GM19395 (cell line): ENCODE results near the gene SLC16A8.
"Not testable (repeated sequence)": the region's sequence is repeated elsewhere in the genome, so short reads cannot be mapped to it uniquely, and the experiment has no call there.

Experiments used
- ATAC-seq: cut with Tn5 transposase; IDR thresholded peaks from one replicate; pipeline ENCODE4 v1.9.1; 2021; ENCODE audit warnings: mild to moderate bottlenecking, moderate library complexity; ENCODE audit not compliant: unreplicated experiment

SLC16A8 gene

DNA sequence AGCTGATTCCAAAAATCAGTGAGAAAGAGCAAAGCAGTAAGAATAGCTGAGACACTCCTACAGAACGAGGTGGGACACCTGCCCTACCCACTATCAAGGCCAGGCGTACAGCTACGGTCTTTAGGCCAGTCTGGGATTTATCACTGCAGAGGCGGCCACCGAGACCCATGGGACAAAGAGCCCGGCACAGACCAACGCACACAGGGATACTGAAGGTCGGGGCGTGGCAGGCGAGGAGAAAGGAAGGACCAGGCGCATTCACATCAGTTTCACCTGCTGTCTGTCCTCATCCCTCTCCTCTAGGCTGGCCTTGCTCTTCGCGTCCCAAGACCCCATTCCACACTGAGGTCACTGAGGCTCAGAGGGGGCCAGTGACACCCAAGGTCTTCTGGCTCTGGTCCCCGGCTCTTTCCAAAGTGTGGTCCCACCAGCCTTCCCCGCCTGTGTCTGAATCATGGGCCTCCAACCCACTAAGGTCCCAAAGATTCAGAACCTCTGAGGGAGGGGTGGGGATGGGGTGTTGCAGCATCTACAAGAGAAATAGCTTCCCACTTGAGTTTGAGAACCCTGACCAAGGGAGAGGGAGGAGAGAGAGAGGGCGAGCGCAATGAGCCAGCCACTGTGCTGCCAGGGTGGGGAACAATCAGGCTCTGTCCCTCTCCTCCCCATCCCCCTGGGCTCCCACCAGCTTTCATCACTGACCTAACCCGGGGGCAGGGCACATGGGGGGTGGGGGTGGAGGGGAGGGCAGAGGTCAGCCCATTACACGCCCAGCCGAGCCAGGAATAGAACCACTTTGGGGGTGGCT lies 34.0 kb downstream of the SLC16A8 start:
- ATAC-seq = no peak

- ATAC-seq = no peak
These were observed 37.8 kb downstream of the SLC16A8 start for GRCh38 chr22:38046070-38046748.

- no peak for ATAC-seq
These were observed 40.6 kb downstream of the SLC16A8 start for GRCh38 chr22:38043151-38044039.

DNA sequence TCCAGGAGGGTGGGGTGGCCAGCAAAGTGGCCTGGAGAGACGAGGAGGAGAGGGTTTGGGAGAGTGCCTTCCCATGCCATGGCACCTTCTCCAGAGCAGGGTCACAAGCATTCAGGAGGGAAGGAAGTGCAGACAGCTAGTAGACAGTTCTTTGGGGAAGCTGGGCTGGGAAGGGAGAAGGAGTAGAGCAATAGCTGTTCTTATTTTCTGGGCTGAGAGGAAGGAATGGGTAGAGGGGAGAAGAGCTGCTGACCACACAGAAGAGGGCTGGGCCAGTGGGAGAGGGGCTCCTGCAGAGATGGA lies 41.5 kb downstream of the SLC16A8 start:
- ATAC-seq = no peak

- no peak for ATAC-seq
These were observed 42.1 kb downstream of the SLC16A8 start for GRCh38 chr22:38041760-38042487.

DNA sequence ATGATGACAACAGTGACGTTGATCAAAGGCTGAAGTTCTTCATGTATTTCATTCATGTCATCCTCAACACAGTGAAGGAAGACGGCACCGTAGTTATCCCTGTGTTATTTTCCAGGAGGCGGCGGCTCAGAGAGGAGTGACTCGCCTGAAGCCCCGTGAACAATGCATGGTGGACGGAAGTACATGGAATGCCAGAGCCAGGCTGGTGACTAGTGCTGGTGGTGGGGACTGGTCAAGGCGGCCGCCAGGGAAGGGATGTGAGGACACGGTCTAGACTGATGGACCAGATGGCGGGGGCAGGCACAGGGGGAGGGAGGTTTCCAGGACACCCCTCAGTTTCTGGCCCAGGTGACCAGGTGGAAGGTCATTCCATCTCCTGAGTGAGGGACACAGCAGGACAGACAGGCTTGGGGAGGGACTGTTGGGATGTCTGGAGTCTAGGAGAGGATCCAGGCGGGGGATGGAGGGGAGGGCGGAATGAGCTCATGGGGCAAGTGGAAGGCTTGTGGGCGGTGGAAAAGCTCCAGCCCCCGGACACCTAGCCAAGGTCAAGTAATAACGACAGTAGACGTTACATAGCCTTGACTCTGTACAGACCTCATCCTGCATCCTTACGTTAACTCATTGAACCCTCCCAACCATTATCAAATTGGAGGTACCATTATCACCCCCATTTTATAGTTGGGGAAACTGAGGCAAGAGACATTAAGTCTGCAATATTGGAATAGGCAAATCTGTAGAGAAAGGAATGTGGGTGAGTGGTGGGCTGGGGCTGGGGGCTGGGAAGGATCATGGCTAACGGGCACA lies 42.8 kb downstream of the SLC16A8 start:
- no peak for ATAC-seq

DNA sequence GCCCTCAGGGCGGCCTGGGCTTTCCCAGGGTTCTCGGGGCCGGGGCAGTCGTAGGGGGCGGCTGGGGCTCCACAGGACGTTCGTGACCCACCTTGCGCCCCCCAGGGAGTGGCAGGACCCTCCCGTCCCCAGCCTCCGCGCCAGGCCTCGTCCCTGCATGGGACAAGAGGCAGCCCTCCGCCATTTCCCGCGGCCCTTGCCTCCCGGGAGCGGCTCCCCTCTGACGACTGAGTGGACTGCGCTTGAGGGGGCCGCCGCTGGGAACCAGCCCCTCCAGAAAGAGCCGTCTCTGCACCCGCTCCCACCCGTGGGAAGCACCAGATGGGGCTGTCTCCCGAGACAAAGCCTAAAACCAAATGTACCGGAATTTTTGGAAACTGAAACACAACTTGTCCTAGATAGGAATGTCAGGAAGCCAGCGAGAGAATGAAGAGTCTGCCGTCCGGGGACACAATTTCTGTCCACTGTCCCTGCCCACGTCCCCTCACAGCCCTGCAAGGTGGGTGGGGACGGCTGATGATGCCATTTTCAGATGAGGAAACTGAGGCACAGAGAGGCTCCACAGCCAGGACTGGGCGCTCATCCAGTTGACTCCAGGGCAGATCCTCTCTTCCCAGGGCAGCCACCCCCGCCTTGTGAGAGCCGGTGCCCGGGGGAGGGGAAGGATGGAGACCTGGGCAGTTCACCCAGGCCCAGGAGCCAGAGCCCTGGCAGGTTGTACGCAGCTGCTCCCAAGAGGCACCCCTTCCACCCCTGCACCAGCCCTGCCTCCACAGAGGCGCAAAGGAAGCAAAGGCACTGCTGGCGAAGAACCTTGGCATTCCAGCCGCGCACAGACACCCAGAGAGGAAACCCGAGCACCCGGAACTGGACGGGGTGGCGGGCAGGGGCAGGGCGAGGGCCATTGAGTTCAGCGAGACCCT lies 44.8 kb downstream of the SLC16A8 start:
- ATAC-seq = no peak

DNA sequence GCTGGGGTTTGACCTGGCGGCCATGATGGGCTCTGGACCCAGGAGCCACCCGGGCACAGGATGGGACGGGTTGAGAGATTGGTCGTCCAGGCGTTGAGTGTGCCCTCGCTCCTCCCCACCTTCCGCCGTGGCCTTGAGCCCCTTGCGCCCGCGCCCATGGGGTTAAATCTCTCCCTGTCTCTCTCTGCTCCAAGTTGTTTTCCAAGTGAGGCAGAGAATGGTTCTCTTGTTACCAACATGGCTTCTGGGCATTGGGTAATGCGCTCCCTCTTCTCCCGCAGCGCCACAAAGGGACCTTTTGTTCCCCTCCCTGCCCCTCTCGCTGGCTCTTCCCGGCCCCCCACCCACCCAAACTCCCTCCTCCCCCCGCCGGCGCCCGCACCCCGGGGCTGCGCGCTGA lies 45.6 kb downstream of the SLC16A8 start:
- ATAC-seq = no peak

GRCh38 chr22:38037367-38038150 lies 46.4 kb downstream of the SLC16A8 start:
- ATAC-seq = not testable (repeated sequence)

DNA sequence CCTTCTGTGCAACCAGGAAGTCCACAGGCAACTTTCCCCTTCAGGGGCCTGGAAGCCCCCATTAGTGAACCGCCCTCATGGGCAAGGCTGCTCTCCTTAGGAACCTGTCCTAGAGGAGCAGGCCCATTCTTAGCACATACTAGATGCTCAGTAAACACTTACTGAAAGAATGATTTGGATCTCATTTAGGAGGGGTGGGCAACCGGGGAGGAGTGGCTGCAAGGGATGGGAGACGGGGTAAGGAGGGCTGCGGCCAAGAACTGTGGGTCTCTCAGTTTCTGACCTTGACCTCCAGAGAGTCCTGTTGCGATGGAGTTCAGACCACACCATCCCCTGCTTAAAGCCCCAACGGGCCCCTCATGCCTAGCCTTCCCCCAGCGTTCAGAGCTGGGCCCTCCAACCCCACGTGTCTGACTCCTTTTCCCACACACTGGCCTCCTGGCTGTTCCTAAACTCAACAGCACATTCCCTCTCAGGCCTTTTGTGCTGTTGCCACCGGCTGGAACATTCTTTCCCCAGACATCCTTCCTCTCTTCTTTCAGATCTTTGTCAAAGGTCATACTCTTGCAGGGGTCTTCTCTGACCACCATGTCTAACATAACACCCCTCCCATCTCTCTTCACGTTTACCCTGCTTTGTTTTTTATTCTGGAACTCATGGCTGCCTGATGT lies 47.5 kb downstream of the SLC16A8 start:
- ATAC-seq = no peak

DNA sequence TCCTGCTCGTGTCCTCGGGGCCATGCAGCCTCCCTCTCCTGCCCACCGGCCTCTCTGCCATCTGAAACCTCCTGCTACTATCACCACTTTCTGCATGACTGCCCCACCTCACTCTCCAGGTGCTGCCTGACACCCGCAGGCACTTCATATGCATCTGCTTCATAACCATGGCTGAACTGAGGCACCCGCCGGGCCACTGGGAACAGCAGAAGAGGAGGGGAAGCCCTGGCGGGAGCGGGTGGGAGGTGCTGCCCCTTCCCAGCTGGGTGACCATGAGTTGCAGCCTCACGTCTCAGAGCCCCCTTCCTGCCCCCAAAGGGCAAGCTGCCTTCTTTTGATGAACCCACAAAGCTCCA lies 48.5 kb downstream of the SLC16A8 start:
- ATAC-seq = no peak

DNA sequence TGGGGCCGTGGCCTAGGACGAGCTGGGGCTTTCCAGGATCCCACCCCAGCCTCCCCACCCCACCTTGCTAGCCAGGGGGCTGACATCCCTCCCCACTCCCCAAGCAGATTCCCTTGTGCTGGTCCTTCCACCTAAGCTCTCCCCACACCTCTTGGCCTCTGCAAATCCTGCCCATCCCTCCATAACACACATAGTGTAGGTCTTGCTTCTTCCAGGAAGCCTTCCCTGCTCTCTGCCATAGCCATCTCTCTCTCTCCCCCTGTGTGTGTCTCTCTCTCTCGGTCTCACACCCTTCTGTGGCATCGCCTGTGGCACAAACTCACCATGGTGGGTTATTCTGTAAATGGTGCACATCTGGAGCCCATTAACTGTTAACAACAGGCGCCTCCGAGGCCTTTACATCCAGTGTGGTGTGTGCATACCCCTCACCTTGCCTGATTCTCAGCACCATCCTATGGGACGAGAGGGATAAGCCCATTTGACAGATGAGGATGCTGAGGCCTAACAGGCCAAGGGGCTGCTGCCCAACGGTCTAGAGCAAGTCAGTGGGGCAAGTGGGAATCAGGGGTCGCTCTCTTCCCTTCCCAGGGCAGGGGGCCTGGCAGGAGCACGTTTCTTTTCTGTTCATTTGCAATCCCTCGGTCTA lies 49.0 kb downstream of the SLC16A8 start:
- ATAC-seq = no peak

GRCh38 chr22:38034278-38034882 lies 49.6 kb downstream of the SLC16A8 start:
- no peak for ATAC-seq

DNA sequence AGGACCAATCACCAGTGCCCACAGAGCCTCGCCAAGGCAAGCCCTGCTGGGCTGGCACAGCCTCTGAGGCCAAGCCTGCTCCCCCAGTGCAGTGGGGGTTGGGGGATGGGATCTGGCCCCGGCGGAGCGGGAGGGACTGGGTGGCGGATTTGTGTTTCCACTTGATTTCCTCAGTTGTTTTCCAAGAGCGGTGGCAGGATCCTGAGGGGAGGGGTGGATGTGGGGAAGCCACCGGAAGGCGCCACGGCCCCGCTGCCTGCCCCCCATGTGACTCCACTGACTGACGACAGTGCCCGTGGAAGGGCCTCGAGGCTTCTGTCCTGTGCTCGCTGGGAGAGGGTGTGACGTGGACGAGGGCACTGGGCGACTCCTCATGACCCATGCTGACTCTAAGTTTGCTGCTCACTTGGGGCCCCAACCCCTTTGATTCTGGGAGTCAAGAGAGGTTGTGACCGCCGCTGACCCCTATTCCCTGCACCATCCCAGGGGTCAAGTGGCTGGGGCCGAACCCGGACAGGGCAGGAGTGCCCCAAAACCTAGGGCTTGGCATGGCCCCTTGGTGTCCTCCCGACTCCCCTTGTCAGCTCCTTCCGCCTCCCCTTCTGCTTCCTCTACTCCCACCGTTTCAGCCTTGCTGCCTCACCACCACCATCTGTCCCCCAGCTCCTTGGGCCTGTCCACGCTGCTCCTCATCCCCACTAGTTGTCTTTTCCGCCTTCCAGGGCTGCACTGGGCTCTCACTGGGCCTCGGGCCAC lies 50.3 kb downstream of the SLC16A8 start:
- ATAC-seq = no peak

- ATAC-seq = no peak
These were observed 51.1 kb downstream of the SLC16A8 start for GRCh38 chr22:38032681-38033521.
